ENCODE results near the gene RPL28.

DNA sequence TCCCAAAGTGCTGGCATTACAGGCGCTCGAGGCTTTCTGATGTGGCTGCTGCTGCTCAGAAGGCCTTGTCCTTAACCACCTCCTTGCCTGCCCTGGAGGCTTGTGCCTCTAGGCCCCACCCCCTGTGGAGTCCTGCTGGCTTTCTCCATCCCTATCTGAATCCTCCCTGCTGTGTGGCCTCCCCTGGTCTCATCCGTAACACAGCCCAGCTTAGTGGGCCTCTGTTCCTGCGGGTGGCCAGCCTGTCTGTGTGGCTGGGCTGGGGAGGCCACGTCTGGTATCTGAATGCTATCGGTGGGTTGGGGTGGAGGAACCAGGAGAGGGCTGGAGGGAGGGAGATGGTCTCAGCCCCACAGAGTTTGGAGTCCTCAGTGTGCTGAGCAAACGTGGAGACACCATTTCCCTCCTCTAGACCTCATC, 4.7 kb downstream of the RPL28 start:
- TF ChIP-seq POLR2A (IDR thresholded peaks at IDR 0.05; ENCODE audit: extremely low read depth, insufficient read length) = no peak
- TF ChIP-seq, protein P1, sequence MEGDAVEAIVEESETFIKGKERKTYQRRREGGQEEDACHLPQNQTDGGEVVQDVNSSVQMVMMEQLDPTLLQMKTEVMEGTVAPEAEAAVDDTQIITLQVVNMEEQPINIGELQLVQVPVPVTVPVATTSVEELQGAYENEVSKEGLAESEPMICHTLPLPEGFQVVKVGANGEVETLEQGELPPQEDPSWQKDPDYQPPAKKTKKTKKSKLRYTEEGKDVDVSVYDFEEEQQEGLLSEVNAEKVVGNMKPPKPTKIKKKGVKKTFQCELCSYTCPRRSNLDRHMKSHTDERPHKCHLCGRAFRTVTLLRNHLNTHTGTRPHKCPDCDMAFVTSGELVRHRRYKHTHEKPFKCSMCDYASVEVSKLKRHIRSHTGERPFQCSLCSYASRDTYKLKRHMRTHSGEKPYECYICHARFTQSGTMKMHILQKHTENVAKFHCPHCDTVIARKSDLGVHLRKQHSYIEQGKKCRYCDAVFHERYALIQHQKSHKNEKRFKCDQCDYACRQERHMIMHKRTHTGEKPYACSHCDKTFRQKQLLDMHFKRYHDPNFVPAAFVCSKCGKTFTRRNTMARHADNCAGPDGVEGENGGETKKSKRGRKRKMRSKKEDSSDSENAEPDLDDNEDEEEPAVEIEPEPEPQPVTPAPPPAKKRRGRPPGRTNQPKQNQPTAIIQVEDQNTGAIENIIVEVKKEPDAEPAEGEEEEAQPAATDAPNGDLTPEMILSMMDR (IDR thresholded peaks at IDR 0.05; ENCODE audit: low read depth, low read length) = no peak
- TF ChIP-seq, protein P2, sequence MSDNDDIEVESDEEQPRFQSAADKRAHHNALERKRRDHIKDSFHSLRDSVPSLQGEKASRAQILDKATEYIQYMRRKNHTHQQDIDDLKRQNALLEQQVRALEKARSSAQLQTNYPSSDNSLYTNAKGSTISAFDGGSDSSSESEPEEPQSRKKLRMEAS (IDR thresholded peaks at IDR 0.05; ENCODE audit: low read depth, low read length) = no peak

All from NB4 (cell line).